Tibial artery (tissue), 4 donors: ENCODE measurements around the gene PRR15.
A peak's percentile ranks its signal among the peaks of the same experiment; 100 is the strongest.

Source experiments
- DNase-seq, 2 donors: peaks; one replicate each; pipeline ENCODE4 v3.0.0-alpha.2; 2019
- H3K27ac ChIP-seq, 2 donors: fragments of 200-600 bp; sonication (generic) in 1 of 2; 1 replicate in 1 of 2; 2 replicates in 1 of 2; pipeline ENCODE4 v1.5.1; 2018 to 2019; ENCODE audit warnings: mild to moderate bottlenecking in 1 of 2
- H3K27me3 ChIP-seq, 2 donors: fragments of 200-600 bp; sonication (generic) in 1 of 2; one replicate each; pipeline versions ENCODE4 v1.5.1 to v1.6.0; 2016 to 2019
- H3K36me3 ChIP-seq, 3 donors: fragments of 200-600 bp; sonication (generic) in 2 of 3; one replicate each; pipeline ENCODE4 v1.5.1; 2016 to 2019; ENCODE audit warnings: mild to moderate bottlenecking in 2 of 3
- H3K4me1 ChIP-seq, 4 donors: fragments of 200-600 bp; sonication (generic) in 2 of 4; 1 replicate in 3 of 4; 2 replicates in 1 of 4; pipeline ENCODE4 v1.5.1; 2016 to 2019
- H3K4me3 ChIP-seq, 2 donors: fragments of 200-600 bp; sonication (generic) in 1 of 2; 1 replicate in 1 of 2; 2 replicates in 1 of 2; pipeline ENCODE4 v1.5.1; 2018 to 2019; ENCODE audit warnings: mild to moderate bottlenecking in 2 of 2
- H3K9me3 ChIP-seq, 3 donors: fragments of 200-600 bp; sonication (generic) in 1 of 3; one replicate each; pipeline ENCODE4 v1.5.1; 2016 to 2019
- CTCF ChIP-seq, 2 experiments: fragments of 200-600 bp in 1 of 2; fragments of 450-650 bp in 1 of 2; IDR thresholded peaks; one replicate each; pipeline ENCODE4 v1.5.1; 2017 to 2019; ENCODE audit warnings: antibody characterized with exemption in 2 of 2, mild to moderate bottlenecking in 1 of 2, moderate library complexity in 1 of 2
- intact Hi-C: fragments of 100-400 bp; cut with DNase I; formaldehyde crosslinking; loops from one replicate; pipeline ENCODE4 v1.15.0; 2023; ENCODE audit warnings: low total_unique reads

PRR15 gene

DNA sequence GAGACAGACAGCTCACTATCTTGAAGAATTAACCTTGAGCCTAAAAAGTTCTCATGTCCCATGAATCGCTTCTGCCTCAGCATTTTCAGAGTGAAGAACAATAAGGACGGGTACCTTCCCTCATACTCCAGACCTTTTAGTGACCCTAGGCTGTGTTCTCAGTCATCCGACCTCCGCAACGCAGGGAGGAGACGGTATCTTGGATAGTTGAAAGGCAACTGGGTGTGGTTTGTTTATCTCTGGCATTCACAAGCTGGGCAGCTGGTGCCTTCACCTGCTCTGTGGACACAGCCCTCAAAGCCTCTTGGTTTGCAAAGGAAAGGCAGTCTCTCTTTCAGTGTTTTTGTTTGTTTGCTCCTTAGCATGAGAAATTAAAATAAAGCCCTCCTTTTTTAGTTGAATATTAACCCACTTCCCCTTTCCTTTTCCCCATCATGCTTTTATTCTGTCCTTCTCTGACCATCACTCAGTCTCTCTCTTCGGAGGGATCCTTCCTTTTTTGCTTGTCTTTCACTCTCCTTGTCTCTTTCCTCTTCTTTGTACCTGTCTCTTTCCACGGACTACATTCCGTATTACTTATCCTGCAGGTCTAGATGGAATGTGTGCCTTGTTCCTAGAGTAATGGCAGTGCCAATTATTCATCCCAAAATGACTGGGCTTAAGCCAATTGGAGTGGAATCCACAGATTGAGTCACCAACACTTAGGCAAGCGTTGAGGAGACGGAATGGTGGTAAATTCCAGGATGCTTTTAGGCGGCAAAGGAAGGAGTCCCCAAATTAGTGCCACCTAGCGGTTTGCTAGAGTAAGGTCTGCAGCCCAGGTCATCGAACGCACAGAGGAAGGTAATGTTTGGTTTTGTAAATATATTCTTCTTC is 45.8 kb downstream of the PRR15 start:
- no peak overlapping the region for H3K27ac ChIP-seq
- H3K9me3 ChIP-seq, result no peaks in the 10 kb centered on the region
- DNase-seq, result no peak
- intact Hi-C loops, result no loop called here
- TF ChIP-seq CTCF (IDR thresholded peaks at IDR 0.05), result peak; percentile 17 to 30
- H3K4me3 ChIP-seq, result no peak overlapping the region
- no peaks in the 10 kb centered on the region for H3K27me3 ChIP-seq
- no peaks in the 10 kb centered on the region for H3K36me3 ChIP-seq
- peaks cover 0 to 2% (median 0%) of the 10 kb centered on the region in 4 donors for H3K4me1 ChIP-seq

DNA sequence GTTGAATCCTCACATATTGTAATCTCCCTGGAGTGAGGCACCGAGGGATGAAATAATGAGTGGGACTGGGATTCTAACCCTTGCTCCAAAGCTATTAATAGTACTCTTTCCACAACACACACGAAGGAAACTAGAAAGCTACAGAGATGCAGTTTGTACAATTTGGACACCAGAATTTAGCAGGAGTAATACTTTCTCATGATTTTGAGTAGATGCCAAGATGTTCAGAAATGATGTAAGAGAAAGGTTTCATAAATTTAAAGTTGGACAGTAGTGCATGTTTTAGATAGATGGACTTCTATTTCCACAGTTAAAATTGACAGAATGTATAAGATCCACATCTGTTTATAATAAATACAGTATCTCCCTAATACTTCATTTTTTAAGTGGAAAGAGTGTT is 46.5 kb downstream of the PRR15 start:
- DNase-seq, result no peak
- H3K27ac ChIP-seq, result no peak overlapping the region
- intact Hi-C loops, result no loop called here
- no peak for TF ChIP-seq CTCF (IDR thresholded peaks at IDR 0.05)
- no peaks in the 10 kb centered on the region for H3K36me3 ChIP-seq
- H3K9me3 ChIP-seq, result no peaks in the 10 kb centered on the region
- no peak overlapping the region for H3K4me3 ChIP-seq
- H3K4me1 ChIP-seq, result peaks cover 0 to 2% (median 0%) of the 10 kb centered on the region in 4 donors
- no peaks in the 10 kb centered on the region for H3K27me3 ChIP-seq

DNA sequence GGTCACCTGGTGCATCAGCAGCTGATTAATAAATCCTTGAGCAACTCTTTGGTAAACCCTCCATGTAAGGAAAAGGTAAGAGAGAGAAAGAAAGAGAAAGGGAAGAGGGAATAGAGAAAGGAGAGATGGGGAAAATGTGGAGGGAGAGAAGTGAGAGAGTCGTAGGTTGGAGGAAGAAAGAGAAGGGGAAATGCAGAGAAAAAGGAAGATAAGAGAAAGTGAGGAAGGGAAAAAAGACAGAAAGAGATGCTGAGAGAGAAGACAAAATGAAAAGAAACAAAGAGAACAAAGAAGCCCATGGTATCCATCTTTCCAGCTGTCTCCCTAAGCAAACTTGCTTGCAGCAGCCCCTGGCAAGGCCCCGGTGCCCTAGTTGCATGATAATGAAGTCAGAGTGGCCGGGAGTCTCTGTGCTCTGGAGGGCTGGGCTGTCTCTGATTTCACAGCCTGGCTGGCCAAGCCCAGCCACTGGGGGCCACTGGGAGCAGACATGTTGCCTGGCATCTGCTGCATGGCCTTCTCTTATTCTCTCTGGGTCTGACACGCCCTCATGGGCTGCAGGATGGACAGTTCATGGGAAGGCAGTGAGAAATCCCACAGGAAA is 48.4 kb downstream of the PRR15 start:
- Histone ChIP-seq H3K36me3 (no peaks in the 10 kb centered on the region), H3K27me3 (no peaks in the 10 kb centered on the region), H3K27ac (no peak overlapping the region), H3K9me3 (no peaks in the 10 kb centered on the region), H3K4me1 (peaks cover 0 to 2% (median 0%) of the 10 kb centered on the region in 4 donors), H3K4me3 (no peak overlapping the region)
- TF ChIP-seq CTCF (IDR thresholded peaks at IDR 0.05), result no peak
- no peak for DNase-seq
- intact Hi-C loops, result no loop called here

- H3K36me3 ChIP-seq, result no peaks in the 10 kb centered on the region
- H3K4me1 ChIP-seq, result peaks cover 0 to 2% (median 0%) of the 10 kb centered on the region in 4 donors
- no peak overlapping the region for H3K4me3 ChIP-seq
- no peak for DNase-seq
- no peak for TF ChIP-seq CTCF (IDR thresholded peaks at IDR 0.05)
- H3K9me3 ChIP-seq, result no peaks in the 10 kb centered on the region
- H3K27ac ChIP-seq, result no peak overlapping the region
- H3K27me3 ChIP-seq, result no peaks in the 10 kb centered on the region
- intact Hi-C loops, result no loop called here
These were observed 49.0 kb downstream of the PRR15 start for GRCh38 chr7:29612596-29612995.

DNA sequence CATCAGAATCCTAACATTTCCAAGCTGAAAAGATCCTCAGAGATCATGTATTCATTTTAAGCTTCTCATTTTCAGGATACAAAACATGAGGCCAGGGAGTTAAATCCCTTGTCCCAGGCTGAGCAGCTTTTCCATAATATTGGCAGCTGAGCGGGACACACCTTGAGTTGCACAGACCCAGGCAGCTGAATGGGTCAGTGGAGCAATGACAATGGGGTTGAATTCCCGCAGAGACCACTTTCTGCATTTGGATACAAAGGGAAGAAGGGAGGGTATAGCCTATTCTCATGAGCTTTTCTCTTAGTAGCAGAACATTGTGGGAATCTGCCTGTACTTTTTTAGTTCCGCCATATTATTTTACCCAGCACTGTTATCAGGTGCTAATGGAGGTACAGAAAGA is 49.5 kb downstream of the PRR15 start:
- no peak overlapping the region for H3K4me3 ChIP-seq
- H3K4me1 ChIP-seq, result peaks cover 0 to 2% (median 0%) of the 10 kb centered on the region in 4 donors
- H3K36me3 ChIP-seq, result no peaks in the 10 kb centered on the region
- no peaks in the 10 kb centered on the region for H3K27me3 ChIP-seq
- intact Hi-C loops, result no loop called here
- no peak for TF ChIP-seq CTCF (IDR thresholded peaks at IDR 0.05)
- DNase-seq, result no peak
- H3K27ac ChIP-seq, result no peak overlapping the region
- H3K9me3 ChIP-seq, result no peaks in the 10 kb centered on the region
